ENCODE measurements around the gene NOXO1.

DNA sequence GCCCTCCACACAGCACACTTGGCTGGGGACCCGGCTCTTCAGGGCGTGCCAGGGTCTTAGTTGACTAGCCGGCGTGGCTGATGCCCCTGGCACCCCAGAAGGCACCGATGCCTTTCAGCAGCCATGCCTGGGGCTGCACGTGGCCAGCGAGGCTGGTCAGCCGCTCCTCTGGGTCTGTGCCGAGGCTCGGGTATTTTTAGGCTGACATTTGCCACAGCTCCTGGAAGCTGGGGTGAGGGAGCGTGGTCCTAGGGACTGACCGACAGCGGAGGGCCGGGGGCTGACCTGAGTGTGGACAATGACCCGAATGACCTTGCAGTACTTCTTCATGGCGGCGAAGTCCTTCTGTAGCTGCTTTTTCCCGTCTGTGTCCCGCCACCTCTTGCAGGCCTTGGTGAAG is 30.7 kb downstream of the NOXO1 start:
- TF ChIP-seq, protein P1, sequence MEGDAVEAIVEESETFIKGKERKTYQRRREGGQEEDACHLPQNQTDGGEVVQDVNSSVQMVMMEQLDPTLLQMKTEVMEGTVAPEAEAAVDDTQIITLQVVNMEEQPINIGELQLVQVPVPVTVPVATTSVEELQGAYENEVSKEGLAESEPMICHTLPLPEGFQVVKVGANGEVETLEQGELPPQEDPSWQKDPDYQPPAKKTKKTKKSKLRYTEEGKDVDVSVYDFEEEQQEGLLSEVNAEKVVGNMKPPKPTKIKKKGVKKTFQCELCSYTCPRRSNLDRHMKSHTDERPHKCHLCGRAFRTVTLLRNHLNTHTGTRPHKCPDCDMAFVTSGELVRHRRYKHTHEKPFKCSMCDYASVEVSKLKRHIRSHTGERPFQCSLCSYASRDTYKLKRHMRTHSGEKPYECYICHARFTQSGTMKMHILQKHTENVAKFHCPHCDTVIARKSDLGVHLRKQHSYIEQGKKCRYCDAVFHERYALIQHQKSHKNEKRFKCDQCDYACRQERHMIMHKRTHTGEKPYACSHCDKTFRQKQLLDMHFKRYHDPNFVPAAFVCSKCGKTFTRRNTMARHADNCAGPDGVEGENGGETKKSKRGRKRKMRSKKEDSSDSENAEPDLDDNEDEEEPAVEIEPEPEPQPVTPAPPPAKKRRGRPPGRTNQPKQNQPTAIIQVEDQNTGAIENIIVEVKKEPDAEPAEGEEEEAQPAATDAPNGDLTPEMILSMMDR (IDR thresholded peaks at IDR 0.05): no peak
- TF ChIP-seq POLR2AphosphoS5 (IDR thresholded peaks at IDR 0.05; ENCODE audit: low read depth, low read length): no peak
- no peak for TF ChIP-seq SIN3A (IDR thresholded peaks at IDR 0.05; ENCODE audit: borderline replicate concordance, low read depth, low read length)
- no peak for TF ChIP-seq YY1 (IDR thresholded peaks at IDR 0.05; ENCODE audit: low read depth)
- TF ChIP-seq, protein P2, sequence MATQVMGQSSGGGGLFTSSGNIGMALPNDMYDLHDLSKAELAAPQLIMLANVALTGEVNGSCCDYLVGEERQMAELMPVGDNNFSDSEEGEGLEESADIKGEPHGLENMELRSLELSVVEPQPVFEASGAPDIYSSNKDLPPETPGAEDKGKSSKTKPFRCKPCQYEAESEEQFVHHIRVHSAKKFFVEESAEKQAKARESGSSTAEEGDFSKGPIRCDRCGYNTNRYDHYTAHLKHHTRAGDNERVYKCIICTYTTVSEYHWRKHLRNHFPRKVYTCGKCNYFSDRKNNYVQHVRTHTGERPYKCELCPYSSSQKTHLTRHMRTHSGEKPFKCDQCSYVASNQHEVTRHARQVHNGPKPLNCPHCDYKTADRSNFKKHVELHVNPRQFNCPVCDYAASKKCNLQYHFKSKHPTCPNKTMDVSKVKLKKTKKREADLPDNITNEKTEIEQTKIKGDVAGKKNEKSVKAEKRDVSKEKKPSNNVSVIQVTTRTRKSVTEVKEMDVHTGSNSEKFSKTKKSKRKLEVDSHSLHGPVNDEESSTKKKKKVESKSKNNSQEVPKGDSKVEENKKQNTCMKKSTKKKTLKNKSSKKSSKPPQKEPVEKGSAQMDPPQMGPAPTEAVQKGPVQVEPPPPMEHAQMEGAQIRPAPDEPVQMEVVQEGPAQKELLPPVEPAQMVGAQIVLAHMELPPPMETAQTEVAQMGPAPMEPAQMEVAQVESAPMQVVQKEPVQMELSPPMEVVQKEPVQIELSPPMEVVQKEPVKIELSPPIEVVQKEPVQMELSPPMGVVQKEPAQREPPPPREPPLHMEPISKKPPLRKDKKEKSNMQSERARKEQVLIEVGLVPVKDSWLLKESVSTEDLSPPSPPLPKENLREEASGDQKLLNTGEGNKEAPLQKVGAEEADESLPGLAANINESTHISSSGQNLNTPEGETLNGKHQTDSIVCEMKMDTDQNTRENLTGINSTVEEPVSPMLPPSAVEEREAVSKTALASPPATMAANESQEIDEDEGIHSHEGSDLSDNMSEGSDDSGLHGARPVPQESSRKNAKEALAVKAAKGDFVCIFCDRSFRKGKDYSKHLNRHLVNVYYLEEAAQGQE (IDR thresholded peaks at IDR 0.05; ENCODE audit: low read depth, low read length): no peak
- TF ChIP-seq JUND (IDR thresholded peaks at IDR 0.05): no peak
- no peak for TF ChIP-seq EZH2phosphoT487 (IDR thresholded peaks at IDR 0.05; ENCODE audit: borderline replicate concordance, low read depth)
- TF ChIP-seq MEF2A (IDR thresholded peaks at IDR 0.05; ENCODE audit: borderline replicate concordance, low read depth): no peak
- TF ChIP-seq, protein P3, sequence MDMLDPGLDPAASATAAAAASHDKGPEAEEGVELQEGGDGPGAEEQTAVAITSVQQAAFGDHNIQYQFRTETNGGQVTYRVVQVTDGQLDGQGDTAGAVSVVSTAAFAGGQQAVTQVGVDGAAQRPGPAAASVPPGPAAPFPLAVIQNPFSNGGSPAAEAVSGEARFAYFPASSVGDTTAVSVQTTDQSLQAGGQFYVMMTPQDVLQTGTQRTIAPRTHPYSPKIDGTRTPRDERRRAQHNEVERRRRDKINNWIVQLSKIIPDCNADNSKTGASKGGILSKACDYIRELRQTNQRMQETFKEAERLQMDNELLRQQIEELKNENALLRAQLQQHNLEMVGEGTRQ (IDR thresholded peaks at IDR 0.05; ENCODE audit: borderline replicate concordance, low read depth, low read length): no peak
- TF ChIP-seq RAD21 (IDR thresholded peaks at IDR 0.05; ENCODE audit: low read length): no peak
- TF ChIP-seq, protein P4, sequence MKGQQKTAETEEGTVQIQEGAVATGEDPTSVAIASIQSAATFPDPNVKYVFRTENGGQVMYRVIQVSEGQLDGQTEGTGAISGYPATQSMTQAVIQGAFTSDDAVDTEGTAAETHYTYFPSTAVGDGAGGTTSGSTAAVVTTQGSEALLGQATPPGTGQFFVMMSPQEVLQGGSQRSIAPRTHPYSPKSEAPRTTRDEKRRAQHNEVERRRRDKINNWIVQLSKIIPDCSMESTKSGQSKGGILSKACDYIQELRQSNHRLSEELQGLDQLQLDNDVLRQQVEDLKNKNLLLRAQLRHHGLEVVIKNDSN (IDR thresholded peaks at IDR 0.05; ENCODE audit: borderline replicate concordance, low read depth): no peak
- TF ChIP-seq EP300 (IDR thresholded peaks at IDR 0.05; ENCODE audit: borderline replicate concordance in 1 of 2, low read depth in 1 of 2, low read length in 1 of 2): no peak
- TF ChIP-seq MXI1 (IDR thresholded peaks at IDR 0.05; ENCODE audit: low read depth, low read length): no peak
